PC-3 (cell line): ENCODE data around the gene UBE2D2. TPM values are rescaled to one million over a fixed set of nuclear protein-coding genes. Genes with fewer than 3 reads are reported as not detected.
"Not testable (repeated sequence)": the region's sequence is repeated elsewhere in the genome, so short reads cannot be mapped to it uniquely, and the experiment has no call there.

Source experiments
- ATAC-seq: fragments of 200-7000 bp; cut with Tn5 transposase; 2 replicates; pipeline ENCODE4 v1.9.1; 2020; ENCODE audit warnings: mild to moderate bottlenecking, moderate library complexity
- BruUV-seq: library from RNA; stranded (reverse); fragments of 400-500 nt; replicated peaks from 2 replicates; lab custom pipeline; 2021; lab: Mats Ljungman, UMichigan
- CTCF ChIA-PET: fragments of 300-600 bp; sonication (Branson Sonifier 250); formaldehyde crosslinking; loops from one replicate; lab custom pipeline; 2022; ENCODE audit warnings: antibody characterized with exemption; lab: Charles Lee
- POLR2A ChIA-PET: fragments of 300-600 bp; sonication (Branson Sonifier 250); formaldehyde crosslinking; loops from one replicate; lab custom pipeline; 2022; ENCODE audit warnings: antibody characterized with exemption; ENCODE audit not compliant: unreplicated experiment; lab: Charles Lee
- DNase-seq: peaks from one replicate; pipeline ENCODE4 v3.0.0-alpha.2; 2015
- H2AFZ ChIP-seq: fragments of 300-600 bp; sonication (generic); 2 replicates; pipeline ENCODE4 v1.6.0; 2016; ENCODE audit warnings: antibody characterized with exemption, low read length
- H3F3A ChIP-seq: fragments of 300-600 bp; sonication (generic); one replicate; pipeline ENCODE4 v1.6.0; 2017; ENCODE audit warnings: antibody characterized with exemption, low read length, control low read depth, mild to moderate bottlenecking; ENCODE audit not compliant: unreplicated experiment
- H3K27ac ChIP-seq: fragments of 300-600 bp; sonication (generic); 2 replicates; pipeline ENCODE4 v1.5.1; 2016; ENCODE audit warnings: mild to moderate bottlenecking, low read length
- H3K27me3 ChIP-seq: fragments of 300-600 bp; sonication (generic); 2 replicates; pipeline ENCODE4 v1.6.1; 2016; ENCODE audit warnings: low read length, mixed read lengths
- H3K36me3 ChIP-seq: fragments of 300-600 bp; sonication (generic); 2 replicates; pipeline ENCODE4 v1.6.1; 2016; ENCODE audit warnings: low read depth, mixed run types, low read length, mixed read lengths
- H3K4me1 ChIP-seq: fragments of 300-600 bp; sonication (generic); 2 replicates; pipeline ENCODE4 v1.5.1; 2016; ENCODE audit warnings: low read length; ENCODE audit not compliant: insufficient read depth
- H3K4me2 ChIP-seq: fragments of 300-600 bp; sonication (generic); 2 replicates; pipeline ENCODE4 v1.6.0; 2016; ENCODE audit warnings: low read length
- H3K4me3 ChIP-seq: fragments of 300-600 bp; sonication (generic); 2 replicates; pipeline ENCODE4 v1.5.1; 2016; ENCODE audit warnings: mild to moderate bottlenecking, low read length, mixed read lengths
- H3K79me2 ChIP-seq: fragments of 300-600 bp; sonication (generic); 2 replicates; pipeline ENCODE4 v1.6.1; 2017; ENCODE audit warnings: low read length, mixed read lengths
- H3K9ac ChIP-seq: fragments of 300-600 bp; sonication (generic); 2 replicates; pipeline ENCODE4 v1.6.0; 2016; ENCODE audit warnings: mild to moderate bottlenecking, low read length
- H3K9me2 ChIP-seq: fragments of 300-600 bp; sonication (generic); replicated peaks from 2 replicates; pipeline ENCODE4 v1.6.1; 2016; ENCODE audit warnings: mixed run types, low read length, mixed read lengths
- H3K9me3 ChIP-seq: fragments of 300-600 bp; sonication (generic); 2 replicates; pipeline ENCODE4 v1.6.1; 2016; ENCODE audit warnings: low read length, mixed read lengths
- H4K20me1 ChIP-seq: fragments of 300-600 bp; sonication (generic); 2 replicates; pipeline ENCODE4 v1.6.1; 2016; ENCODE audit warnings: low read length, mixed read lengths
- CTCF ChIP-seq: fragments of 300-600 bp; sonication (generic); conservative IDR thresholded peaks from 2 replicates; pipeline ENCODE4 v1.5.1; 2017; ENCODE audit warnings: antibody characterized with exemption, low read depth, mild to moderate bottlenecking, low read length
- EZH2 ChIP-seq: fragments of 300-600 bp; sonication (generic); IDR thresholded peaks from one replicate; pipeline ENCODE4 v1.6.1; 2017; ENCODE audit warnings: antibody characterized with exemption, mild to moderate bottlenecking, low read length; ENCODE audit not compliant: unreplicated experiment
- EZH2phosphoT487 ChIP-seq: fragments of 300-600 bp; sonication (generic); IDR thresholded peaks from 2 replicates; pipeline ENCODE4 v1.6.1; 2018; ENCODE audit warnings: mild to moderate bottlenecking, antibody characterized with exemption, low read length, borderline replicate concordance
- intact Hi-C: fragments of 100-400 bp; cut with micrococcal nuclease; formaldehyde crosslinking; loops from 2 replicates; pipeline ENCODE4 v1.9.0; 2023
- total RNA-seq: library from RNA; depleted of rRNA; stranded (reverse); fragments of >200 nt; gene quantifications from 2 replicates; pipeline ENCODE4 v1.2.3, GENCODE V29; 2014

UBE2D2 gene
- total RNA-seq, 1 experiment from 2014 or later: 98.7 TPM

- Histone ChIP-seq H3K4me2 (no peak overlapping the region), H3K36me3 (no peaks in the 10 kb centered on the region), H4K20me1 (no peaks in the 10 kb centered on the region), H3K9me3 (no peaks in the 10 kb centered on the region), H3K9me2 (no peaks in the 10 kb centered on the region), H3K27me3 (no peaks in the 10 kb centered on the region), H3K4me3 (no peak overlapping the region), H3F3A (no peaks in the 10 kb centered on the region), H3K27ac (no peak overlapping the region), H3K79me2 (no peaks in the 10 kb centered on the region), H2AFZ (no peak overlapping the region), H3K9ac (no peak overlapping the region), H3K4me1 (no peaks in the 10 kb centered on the region)
- intact Hi-C loops: no loop called here
- BruUV-seq: no TSS peak
- TF ChIP-seq CTCF (no peak), EZH2 (no peak), EZH2phosphoT487 (no peak)
- ChIA-PET POLR2A (no interaction called here), CTCF (no interaction called here)
- ATAC-seq (no peak), DNase-seq (no peak)
Measured at GRCh38 chr5:139543423-139543991, 17.6 kb upstream of the UBE2D2 start.

- ATAC-seq, POLR2A ChIA-PET, H3K9ac ChIP-seq, H3K27ac ChIP-seq, H3K9me3 ChIP-seq, CTCF ChIA-PET, H3K4me3 ChIP-seq, H2AFZ ChIP-seq, H3K79me2 ChIP-seq, BruUV-seq, H3F3A ChIP-seq, DNase-seq, H3K9me2 ChIP-seq, intact Hi-C loops, H3K4me2 ChIP-seq, H3K36me3 ChIP-seq, H4K20me1 ChIP-seq, H3K27me3 ChIP-seq, H3K4me1 ChIP-seq: not testable (repeated sequence)
Measured at GRCh38 chr5:139546593-139546992, 14.5 kb upstream of the UBE2D2 start.

- H3K79me2 ChIP-seq: no peaks in the 10 kb centered on the region
- ATAC-seq: no peak
- H3K9me2 ChIP-seq: no peaks in the 10 kb centered on the region
- H3K4me1 ChIP-seq: no peaks in the 10 kb centered on the region
- no peaks in the 10 kb centered on the region for H4K20me1 ChIP-seq
- no peaks in the 10 kb centered on the region for H3K9me3 ChIP-seq
- H3K4me2 ChIP-seq: no peak overlapping the region
- ChIA-PET CTCF (interaction anchor here (0.6 kb wide), 1 partner anchor 107 kb away, joined by 4 read pairs; no protein-coding TSS in a partner anchor), POLR2A (interaction anchor here (0.6 kb wide), 2 partner anchors 67 to 340 kb away, joined by 3 read pairs; no protein-coding TSS in a partner anchor)
- no peak overlapping the region for H2AFZ ChIP-seq
- intact Hi-C loops: no loop called here
- no TSS peak for BruUV-seq
- H3F3A ChIP-seq: no peaks in the 10 kb centered on the region
- H3K4me3 ChIP-seq: no peak overlapping the region
- no peak overlapping the region for H3K27ac ChIP-seq
- TF ChIP-seq EZH2phosphoT487 (no peak), CTCF (no peak), EZH2 (no peak)
- no peak overlapping the region for H3K9ac ChIP-seq
- H3K27me3 ChIP-seq: no peaks in the 10 kb centered on the region
- no peak for DNase-seq
- no peaks in the 10 kb centered on the region for H3K36me3 ChIP-seq
Measured at GRCh38 chr5:139549162-139549894, 11.8 kb upstream of the UBE2D2 start.

GRCh38 chr5:139550051-139550872, 10.9 kb upstream of the UBE2D2 start:
- H3F3A ChIP-seq, H3K9me3 ChIP-seq, H2AFZ ChIP-seq, H3K27me3 ChIP-seq, H3K9me2 ChIP-seq, H3K9ac ChIP-seq, H3K4me1 ChIP-seq, H3K79me2 ChIP-seq, DNase-seq, H4K20me1 ChIP-seq, H3K4me3 ChIP-seq, BruUV-seq, H3K36me3 ChIP-seq, ATAC-seq, intact Hi-C loops, H3K4me2 ChIP-seq, H3K27ac ChIP-seq: not testable (repeated sequence)
- CTCF ChIA-PET: interaction anchor here (0.6 kb wide), 1 partner anchor 108 kb away, joined by 4 read pairs; no protein-coding TSS in a partner anchor
- POLR2A ChIA-PET: interaction anchor here (0.6 kb wide), 1 partner anchor 68 kb away, joined by 3 read pairs; no protein-coding TSS in a partner anchor
